Measurements from ENCODE around the gene C16orf96.
"Not testable (repeated sequence)": the region's sequence is repeated elsewhere in the genome, so short reads cannot be mapped to it uniquely, and the experiment has no call there.

The C16orf96 gene

GRCh38 chr16:4570086-4570485, 13.9 kb downstream of the C16orf96 start:
- no peak for DNase-seq

- DNase-seq = no peak
Observed at GRCh38 chr16:4570688-4571321, 14.7 kb downstream of the C16orf96 start.

- no peak for DNase-seq
Observed at GRCh38 chr16:4572715-4573114, 16.6 kb downstream of the C16orf96 start.

- DNase-seq = not testable (repeated sequence)
Observed at GRCh38 chr16:4573926-4574325, 17.8 kb downstream of the C16orf96 start.

- no peak for DNase-seq
Observed at GRCh38 chr16:4574919-4575705, 19.0 kb downstream of the C16orf96 start.

- no peak for DNase-seq
Observed at GRCh38 chr16:4576008-4576407, 19.9 kb downstream of the C16orf96 start.

- DNase-seq = no peak
Observed at GRCh38 chr16:4578961-4579530, 22.9 kb downstream of the C16orf96 start.

- no peak for DNase-seq
Observed at GRCh38 chr16:4580250-4580649, 24.1 kb downstream of the C16orf96 start.

GRCh38 chr16:4583906-4584305, 27.8 kb downstream of the C16orf96 start:
- DNase-seq = no peak

GRCh38 chr16:4586291-4586690, 30.2 kb downstream of the C16orf96 start:
- no peak for DNase-seq

- DNase-seq = no peak
Observed at GRCh38 chr16:4588386-4588785, 32.2 kb downstream of the C16orf96 start.

- DNase-seq = no peak
Observed at GRCh38 chr16:4588961-4589360, 32.8 kb downstream of the C16orf96 start.

GRCh38 chr16:4591191-4591590, 35.1 kb downstream of the C16orf96 start:
- DNase-seq = no peak

- DNase-seq = no peak
Observed at GRCh38 chr16:4591706-4592470, 35.7 kb downstream of the C16orf96 start.

GRCh38 chr16:4593086-4593485, 36.9 kb downstream of the C16orf96 start:
- DNase-seq = no peak

GRCh38 chr16:4594433-4595410, 38.6 kb downstream of the C16orf96 start:
- no peak for DNase-seq

- no peak for DNase-seq
Observed at GRCh38 chr16:4597174-4597573, 41.0 kb downstream of the C16orf96 start.

- no peak for DNase-seq
Observed at GRCh38 chr16:4599037-4599436, 42.9 kb downstream of the C16orf96 start.

GRCh38 chr16:4599545-4599944, 43.4 kb downstream of the C16orf96 start:
- DNase-seq = no peak

GRCh38 chr16:4601036-4601863, 45.1 kb downstream of the C16orf96 start:
- DNase-seq = no peak

- no peak for DNase-seq
Observed at GRCh38 chr16:4601864-4602186, 45.7 kb downstream of the C16orf96 start.
